BJ (cell line): Measurements from ENCODE around the gene AHRR. TPM values are rescaled to one million over a fixed set of nuclear protein-coding genes. Genes with fewer than 3 reads are reported as not detected.
"Not testable (repeated sequence)": the region's sequence is repeated elsewhere in the genome, so short reads cannot be mapped to it uniquely, and the experiment has no call there.

Experiments used
- CTCF ChIA-PET: fragments of 350-600 bp; formaldehyde crosslinking; extraction: SDS; loops from one replicate; lab custom pipeline; 2021; ENCODE audit warnings: antibody characterized with exemption, inconsistent platforms; lab: Yijun Ruan, JAX
- POLR2A ChIA-PET: fragments of 300-600 bp; sonication (Branson Sonifier 250); formaldehyde crosslinking; extraction: SDS; loops from one replicate; lab custom pipeline; 2021; ENCODE audit warnings: antibody characterized with exemption; lab: Charles Lee
- DNase-seq: peaks from one replicate; pipeline ENCODE4 v3.0.0-alpha.2; 2011; ENCODE audit warnings: low read depth
- H3K27me3 ChIP-seq: 2 replicates; pipeline ENCODE4 v1.6.0; 2011; ENCODE audit warnings: low read length; ENCODE audit not compliant: control insufficient read depth, insufficient read depth
- H3K36me3 ChIP-seq: 2 replicates; pipeline ENCODE4 v1.5.1; 2011; ENCODE audit warnings: low read length; ENCODE audit not compliant: control insufficient read depth, insufficient read depth
- H3K4me3 ChIP-seq: 2 replicates; pipeline ENCODE4 v1.5.1; 2011; ENCODE audit warnings: low read depth, mild to moderate bottlenecking, control low read depth, low read length
- polyA plus RNA-seq: library from polyadenylated mRNA; depleted of rRNA; stranded (reverse); fragments of >200 nt; gene quantifications from 2 replicates; pipeline ENCODE4 v1.2.3, GENCODE V29; 2011
- TF ChIP-seq, protein P1 (sequence below): IDR thresholded peaks from 2 replicates; pipeline ENCODE4 v1.5.1; 2011; ENCODE audit warnings: low read depth, mild to moderate bottlenecking, control low read depth, inconsistent platforms, low read length, moderate library complexity; ENCODE audit not compliant: insufficient read depth

The AHRR gene
- polyA plus RNA-seq, 1 experiment, result 36.4 TPM

GRCh38 chr5:305459-305858, 16.1 kb upstream of the AHRR start:
- H3K36me3 ChIP-seq, result peaks cover 21% of the 10 kb centered on the region
- H3K4me3 ChIP-seq, result no peak overlapping the region
- TF ChIP-seq, protein P1, sequence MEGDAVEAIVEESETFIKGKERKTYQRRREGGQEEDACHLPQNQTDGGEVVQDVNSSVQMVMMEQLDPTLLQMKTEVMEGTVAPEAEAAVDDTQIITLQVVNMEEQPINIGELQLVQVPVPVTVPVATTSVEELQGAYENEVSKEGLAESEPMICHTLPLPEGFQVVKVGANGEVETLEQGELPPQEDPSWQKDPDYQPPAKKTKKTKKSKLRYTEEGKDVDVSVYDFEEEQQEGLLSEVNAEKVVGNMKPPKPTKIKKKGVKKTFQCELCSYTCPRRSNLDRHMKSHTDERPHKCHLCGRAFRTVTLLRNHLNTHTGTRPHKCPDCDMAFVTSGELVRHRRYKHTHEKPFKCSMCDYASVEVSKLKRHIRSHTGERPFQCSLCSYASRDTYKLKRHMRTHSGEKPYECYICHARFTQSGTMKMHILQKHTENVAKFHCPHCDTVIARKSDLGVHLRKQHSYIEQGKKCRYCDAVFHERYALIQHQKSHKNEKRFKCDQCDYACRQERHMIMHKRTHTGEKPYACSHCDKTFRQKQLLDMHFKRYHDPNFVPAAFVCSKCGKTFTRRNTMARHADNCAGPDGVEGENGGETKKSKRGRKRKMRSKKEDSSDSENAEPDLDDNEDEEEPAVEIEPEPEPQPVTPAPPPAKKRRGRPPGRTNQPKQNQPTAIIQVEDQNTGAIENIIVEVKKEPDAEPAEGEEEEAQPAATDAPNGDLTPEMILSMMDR, result no peak
- ChIA-PET CTCF (interaction anchor here (2.6 kb wide), 1 partner anchor 11 kb away, joined by 9 read pairs; no protein-coding TSS in a partner anchor), POLR2A (no interaction called here)
- no peaks in the 10 kb centered on the region for H3K27me3 ChIP-seq
- DNase-seq, result no peak

GRCh38 chr5:306011-306805, 15.3 kb upstream of the AHRR start:
- H3K36me3 ChIP-seq, result peaks cover 22% of the 10 kb centered on the region
- TF ChIP-seq, protein P1, result no peak
- ChIA-PET POLR2A (no interaction called here), CTCF (interaction anchor here (2.6 kb wide), 1 partner anchor 10 kb away, joined by 9 read pairs; no protein-coding TSS in a partner anchor)
- no peaks in the 10 kb centered on the region for H3K27me3 ChIP-seq
- DNase-seq, result no peak
- no peak overlapping the region for H3K4me3 ChIP-seq

DNA sequence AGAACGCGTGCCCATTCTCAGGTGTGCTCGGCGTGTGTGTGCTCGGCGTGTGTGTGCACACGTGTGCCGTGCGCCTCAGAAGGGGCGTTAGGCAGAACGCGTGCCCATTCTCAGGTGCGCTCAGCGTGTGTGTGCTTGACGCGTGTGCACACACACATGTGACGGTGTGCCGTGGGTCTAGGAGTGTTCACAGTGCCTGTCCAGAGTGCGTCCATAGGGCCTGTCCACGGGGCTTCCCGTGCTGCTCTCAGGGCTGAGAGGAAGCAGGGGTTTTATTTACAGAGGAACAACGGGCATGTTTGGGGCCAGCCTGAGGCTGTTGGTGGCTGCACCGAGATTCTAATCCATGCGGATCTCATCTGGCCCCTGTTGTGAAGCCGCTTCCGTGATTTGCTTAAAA, 14.2 kb upstream of the AHRR start:
- CTCF ChIA-PET, result no interaction called here
- DNase-seq, result no peak
- Histone ChIP-seq H3K27me3 (no peaks in the 10 kb centered on the region), H3K36me3 (peaks cover 25% of the 10 kb centered on the region), H3K4me3 (no peak overlapping the region)
- POLR2A ChIA-PET, result no interaction called here
- TF ChIP-seq, protein P1, result no peak

- TF ChIP-seq, protein P1, result no peak
- POLR2A ChIA-PET, result no interaction called here
Observed at GRCh38 chr5:307794-308579, 13.5 kb upstream of the AHRR start.

GRCh38 chr5:308672-309271, 12.7 kb upstream of the AHRR start:
- ChIA-PET POLR2A (no interaction called here), CTCF (interaction anchor here (0.9 to 1.6 kb wide), 2 partner anchors 8 to 22 kb away, joined by 3 to 12 read pairs; no protein-coding TSS in a partner anchor)
- no peak for DNase-seq
- no peaks in the 10 kb centered on the region for H3K27me3 ChIP-seq
- TF ChIP-seq, protein P1, result peak; percentile 45
- H3K36me3 ChIP-seq, result peaks cover 29% of the 10 kb centered on the region
- no peak overlapping the region for H3K4me3 ChIP-seq

More at GRCh38 chr5:307794-308579, 13.5 kb upstream of the AHRR start:
- CTCF ChIA-PET, result interaction anchor here (0.9 to 1.6 kb wide), 2 partner anchors 9 to 21 kb away, joined by 3 to 12 read pairs; no protein-coding TSS in a partner anchor
- no peak for DNase-seq
- Histone ChIP-seq H3K4me3 (no peak overlapping the region), H3K27me3 (no peaks in the 10 kb centered on the region), H3K36me3 (peaks cover 25% of the 10 kb centered on the region)

DNA sequence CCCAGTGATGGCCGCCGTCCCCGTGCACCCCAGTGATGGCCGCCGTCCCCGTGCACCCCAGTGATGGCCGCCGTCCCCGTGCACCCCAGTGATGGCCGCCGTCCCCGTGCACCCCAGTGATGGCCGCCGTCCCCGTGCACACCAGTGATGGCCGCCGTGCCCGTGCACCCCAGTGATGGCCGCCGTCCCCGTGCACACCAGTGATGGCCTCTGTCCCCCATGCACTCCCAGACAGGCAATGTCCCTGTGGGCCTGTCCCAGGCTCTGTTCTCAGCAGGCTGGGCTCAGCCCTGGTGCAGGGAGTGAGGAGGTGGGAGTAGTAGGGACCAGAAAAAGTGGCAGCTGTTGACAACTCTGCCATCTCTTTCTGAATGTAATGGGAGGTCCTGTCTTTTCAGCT, 11.7 kb upstream of the AHRR start:
- CTCF ChIA-PET, H3K4me3 ChIP-seq, POLR2A ChIA-PET, H3K27me3 ChIP-seq, DNase-seq: not testable (repeated sequence)
- H3K36me3 ChIP-seq, result peaks cover 34% of the 10 kb centered on the region
